HCT116 (cell line): ENCODE results near the gene GALNT2. TPM values are rescaled to one million over a fixed set of nuclear protein-coding genes. Genes with fewer than 3 reads are reported as not detected.
A peak's percentile ranks its signal among the peaks of the same experiment; 100 is the strongest.

Experiments
- ATAC-seq: fragments of 200-7000 bp; cut with Tn5 transposase; 2 replicates; pipeline ENCODE4 v1.9.1; 2020; ENCODE audit warnings: mild to moderate bottlenecking, moderate library complexity
- BruUV-seq: library from RNA; stranded (reverse); fragments of 400-500 nt; replicated peaks from 2 replicates; lab custom pipeline; 2021; lab: Mats Ljungman, UMichigan
- CTCF ChIA-PET: fragments of 300-600 bp; sonication (Branson Sonifier 250); formaldehyde crosslinking; loops from one replicate; lab custom pipeline; 2021; ENCODE audit warnings: antibody characterized with exemption; lab: Charles Lee
- POLR2A ChIA-PET: fragments of 300-600, 350-600 bp; sonication (Branson Sonifier 250); formaldehyde crosslinking; loops from one replicate; lab custom pipeline; 2021; ENCODE audit warnings: antibody characterized with exemption; lab: Charles Lee
- RAD21 ChIA-PET, 2 experiments: fragments of 300-600 bp; sonication (Branson Sonifier 250); formaldehyde crosslinking; loops; one replicate each; lab custom pipeline; 2023; ENCODE audit warnings: low total read pairs in 2 of 2; ENCODE audit not compliant: uncharacterized antibody in 2 of 2, unreplicated experiment in 2 of 2, low non-redundant PET in 1 of 2; lab: Charles Lee
- DNase-seq: peaks from one replicate; pipeline ENCODE4 v3.0.0-alpha.2; 2010; ENCODE audit warnings: low read depth, low spot score
- H2AFZ ChIP-seq: fragments of 200-600 bp; shearing (Covaris generic), sonication (generic); 2 replicates; pipeline ENCODE4 v1.6.1; 2017; ENCODE audit warnings: low read depth, mixed run types, mixed read lengths, antibody characterized with exemption, low read length; ENCODE audit not compliant: poor library complexity, severe bottlenecking
- H3K27ac ChIP-seq: 2 replicates; pipeline ENCODE4 v1.5.1; 2012; ENCODE audit warnings: low read depth, low read length
- H3K27me3 ChIP-seq: fragments of 200-600 bp; sonication (generic); 2 replicates; pipeline ENCODE4 v1.6.1; 2016; ENCODE audit warnings: mixed run types, low read length, mixed read lengths; ENCODE audit not compliant: insufficient read depth
- H3K36me3 ChIP-seq, 2 experiments: fragments of 200-500 bp in 1 of 2; fragments of 200-600 bp in 1 of 2; sonication (Bioruptor generic) in 1 of 2; sonication (generic) in 1 of 2; 2 replicates each; pipeline versions ENCODE4 v1.5.1 to v1.6.1; 2014 to 2016; ENCODE audit warnings: low read length in 2 of 2, inconsistent platforms in 1 of 2, mixed read lengths in 1 of 2, mixed run types in 1 of 2; ENCODE audit not compliant: insufficient read depth in 2 of 2, control insufficient read depth in 1 of 2
- H3K4me1 ChIP-seq, 2 experiments: fragments of 200-600 bp in 1 of 2; sonication (generic) in 1 of 2; 2 replicates each; pipeline versions ENCODE4 v1.5.1 to v1.6.1; 2012 to 2017; ENCODE audit warnings: low read length in 2 of 2, inconsistent platforms in 1 of 2, mild to moderate bottlenecking in 1 of 2, mixed read lengths in 1 of 2, mixed run types in 1 of 2, moderate library complexity in 1 of 2; ENCODE audit not compliant: insufficient read depth in 2 of 2, control insufficient read depth in 1 of 2
- H3K4me2 ChIP-seq: fragments of 200-600 bp; sonication (generic); 2 replicates; pipeline ENCODE4 v1.6.1; 2017; ENCODE audit warnings: mixed run types, low read length, mixed read lengths
- H3K4me3 ChIP-seq, 2 experiments: fragments of 200-600 bp in 1 of 2; sonication (generic) in 1 of 2; replicated peaks in 1 of 2; 2 replicates each; pipeline ENCODE4 v1.5.1; 2011 to 2016; ENCODE audit warnings: low read length in 2 of 2, control low read depth in 1 of 2, low read depth in 1 of 2, mild to moderate bottlenecking in 1 of 2, mixed read lengths in 1 of 2, mixed run types in 1 of 2
- H3K79me2 ChIP-seq: fragments of 200-600 bp; sonication (generic); 2 replicates; pipeline ENCODE4 v1.6.1; 2017; ENCODE audit warnings: mild to moderate bottlenecking, mixed run types, low read length, moderate library complexity, mixed read lengths; ENCODE audit not compliant: insufficient read depth
- H3K9ac ChIP-seq: fragments of 200-600 bp; sonication (generic); 2 replicates; pipeline ENCODE4 v1.6.1; 2016; ENCODE audit warnings: low read length, mixed read lengths
- H3K9me2 ChIP-seq: fragments of 200-600 bp; sonication (generic), shearing (Covaris generic); 2 replicates; pipeline ENCODE4 v1.6.1; 2017; ENCODE audit warnings: mixed run types, mild to moderate bottlenecking, moderate library complexity; ENCODE audit not compliant: insufficient read depth
- H3K9me3 ChIP-seq, 2 experiments: fragments of 200-500 bp in 1 of 2; fragments of 200-600 bp in 1 of 2; sonication (Bioruptor generic) in 1 of 2; sonication (generic) in 1 of 2; 2 replicates each; pipeline ENCODE4 v1.6.1; 2014 to 2017; ENCODE audit warnings: low read length in 2 of 2, mixed read lengths in 2 of 2, inconsistent platforms in 1 of 2, low read depth in 1 of 2, mild to moderate bottlenecking in 1 of 2, mixed run types in 1 of 2, moderate library complexity in 1 of 2; ENCODE audit not compliant: control insufficient read depth in 1 of 2, insufficient read depth in 1 of 2
- H4K20me1 ChIP-seq: fragments of 200-600 bp; sonication (generic), shearing (Covaris generic); 2 replicates; pipeline ENCODE4 v1.6.1; 2017; ENCODE audit warnings: mixed run types, mild to moderate bottlenecking, moderate library complexity; ENCODE audit not compliant: insufficient read depth
- CBX3 ChIP-seq: IDR thresholded peaks from 2 replicates; pipeline ENCODE4 v1.6.1; 2012; ENCODE audit warnings: low read depth
- EGR1 ChIP-seq: IDR thresholded peaks from 2 replicates; pipeline ENCODE4 v1.6.1; 2012; ENCODE audit warnings: low read depth
- ELF1 ChIP-seq: IDR thresholded peaks from 2 replicates; pipeline ENCODE4 v1.6.1; 2012; ENCODE audit warnings: low read depth, borderline replicate concordance
- EZH2phosphoT487 ChIP-seq: fragments of 200-600 bp; IDR thresholded peaks from 2 replicates; pipeline ENCODE4 v1.6.1; 2018; ENCODE audit warnings: antibody characterized with exemption, borderline replicate concordance
- FOSL1 ChIP-seq: IDR thresholded peaks from 2 replicates; pipeline ENCODE4 v1.6.1; 2012; ENCODE audit warnings: low read depth
- JUND ChIP-seq: IDR thresholded peaks from 2 replicates; pipeline ENCODE4 v1.6.1; 2012
- RAD21 ChIP-seq: IDR thresholded peaks from 2 replicates; pipeline ENCODE4 v1.6.1; 2012; ENCODE audit warnings: low read depth, mild to moderate bottlenecking
- SP1 ChIP-seq: IDR thresholded peaks from 2 replicates; pipeline ENCODE4 v1.6.1; 2012; ENCODE audit warnings: low read depth
- SRF ChIP-seq: IDR thresholded peaks from 2 replicates; pipeline ENCODE4 v1.6.1; 2012; ENCODE audit warnings: low read depth
- TCF7L2 ChIP-seq: IDR thresholded peaks from 2 replicates; pipeline ENCODE4 v1.7.0; 2011; ENCODE audit warnings: borderline replicate concordance, inconsistent platforms; ENCODE audit not compliant: insufficient read depth, insufficient read length; ENCODE audit errors: extremely low read depth
- intact Hi-C: fragments of 100-400 bp; cut with micrococcal nuclease; formaldehyde crosslinking; loops from 2 replicates; pipeline ENCODE4 v1.10.0; 2022
- total RNA-seq: library from RNA; stranded (reverse); gene quantifications from one replicate; pipeline ENCODE4 v1.2.1, GENCODE V29; 2021; ENCODE audit not compliant: unreplicated experiment
- TF ChIP-seq, protein P1 (sequence below): IDR thresholded peaks from 2 replicates; pipeline ENCODE4 v1.6.1; 2012
- TF ChIP-seq, protein P2 (sequence below): IDR thresholded peaks from 2 replicates; pipeline ENCODE4 v1.6.1; 2011; ENCODE audit warnings: mild to moderate bottlenecking, low read length, moderate library complexity; ENCODE audit not compliant: insufficient replicate concordance; ENCODE audit errors: extremely low read depth

Gene GALNT2
- total RNA-seq, 1 experiment from 2014 or later: 40.8 TPM

DNA sequence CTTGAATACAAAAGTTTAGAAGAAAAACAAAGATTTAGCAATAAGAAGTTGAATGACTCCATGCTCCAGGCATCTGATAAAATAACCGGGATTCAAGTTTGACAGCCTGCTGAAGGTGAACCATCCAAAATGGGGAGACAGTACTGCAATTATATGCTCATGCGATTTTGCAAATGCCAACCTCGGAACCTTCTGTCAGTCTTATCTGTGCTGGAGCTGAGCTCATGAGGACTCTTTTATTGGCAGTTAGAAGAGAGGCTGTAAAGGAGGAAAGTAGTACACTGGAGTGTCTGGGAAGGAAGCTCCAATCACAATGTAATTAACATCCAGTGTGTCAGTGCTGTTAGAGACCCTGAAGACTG lies 170.0 kb downstream of the GALNT2 start:
- Histone ChIP-seq H2AFZ (no peak overlapping the region), H3K9me2 (no peaks in the 10 kb centered on the region), H3K79me2 (no peaks in the 10 kb centered on the region), H3K27me3 (no peaks in the 10 kb centered on the region), H4K20me1 (no peaks in the 10 kb centered on the region), H3K4me3 (no peak overlapping the region), H3K9ac (no peak overlapping the region), H3K4me1 (no peaks in the 10 kb centered on the region), H3K27ac (no peak overlapping the region), H3K9me3 (no peaks in the 10 kb centered on the region), H3K36me3 (no peaks in the 10 kb centered on the region), H3K4me2 (no peak overlapping the region)
- POLR2A ChIA-PET: no interaction called here
- no peak for TF ChIP-seq TCF7L2
- no peak for TF ChIP-seq ELF1
- RAD21 ChIA-PET: no interaction called here
- CTCF ChIA-PET: no interaction called here
- DNase-seq (no peak), ATAC-seq (no peak)
- intact Hi-C loops: no loop called here
- TSS peak; percentile 44 for BruUV-seq

DNA sequence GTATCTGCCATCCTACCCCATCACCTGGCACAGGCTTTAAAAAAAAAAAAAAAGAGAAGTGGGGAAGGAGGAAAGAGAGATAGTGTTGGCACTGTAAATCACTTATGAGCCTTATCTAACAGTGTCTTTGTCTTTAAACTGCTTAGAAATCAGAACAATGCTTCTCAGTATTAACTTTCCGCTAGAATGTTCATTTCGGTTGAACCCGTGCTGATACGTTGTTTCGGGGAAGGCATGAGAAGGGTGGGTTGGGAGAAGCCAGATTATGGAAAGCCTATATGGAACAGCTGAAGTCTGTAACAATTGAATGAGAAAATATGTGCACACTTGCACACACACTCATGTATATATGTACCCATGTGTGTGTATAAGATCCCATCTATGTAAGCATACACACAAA lies 170.8 kb downstream of the GALNT2 start:
- Histone ChIP-seq H3K36me3 (no peaks in the 10 kb centered on the region), H3K9me2 (no peaks in the 10 kb centered on the region), H3K9me3 (no peaks in the 10 kb centered on the region), H4K20me1 (no peaks in the 10 kb centered on the region), H2AFZ (no peak overlapping the region), H3K9ac (no peak overlapping the region), H3K4me2 (no peak overlapping the region), H3K4me3 (no peak overlapping the region), H3K27me3 (no peaks in the 10 kb centered on the region), H3K4me1 (no peaks in the 10 kb centered on the region), H3K27ac (no peak overlapping the region), H3K79me2 (no peaks in the 10 kb centered on the region)
- RAD21 ChIA-PET: no interaction called here
- CTCF ChIA-PET: no interaction called here
- DNase-seq (no peak), ATAC-seq (no peak)
- no TSS peak for BruUV-seq
- intact Hi-C loops: no loop called here
- POLR2A ChIA-PET: no interaction called here
- TF ChIP-seq SRF (no peak), EGR1 (no peak), CBX3 (no peak), JUND (no peak), EZH2phosphoT487 (no peak), SP1 (no peak), FOSL1 (no peak), RAD21 (no peak)
- TF ChIP-seq, protein P1, sequence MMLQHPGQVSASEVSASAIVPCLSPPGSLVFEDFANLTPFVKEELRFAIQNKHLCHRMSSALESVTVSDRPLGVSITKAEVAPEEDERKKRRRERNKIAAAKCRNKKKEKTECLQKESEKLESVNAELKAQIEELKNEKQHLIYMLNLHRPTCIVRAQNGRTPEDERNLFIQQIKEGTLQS: no peak
- TF ChIP-seq, protein P2, sequence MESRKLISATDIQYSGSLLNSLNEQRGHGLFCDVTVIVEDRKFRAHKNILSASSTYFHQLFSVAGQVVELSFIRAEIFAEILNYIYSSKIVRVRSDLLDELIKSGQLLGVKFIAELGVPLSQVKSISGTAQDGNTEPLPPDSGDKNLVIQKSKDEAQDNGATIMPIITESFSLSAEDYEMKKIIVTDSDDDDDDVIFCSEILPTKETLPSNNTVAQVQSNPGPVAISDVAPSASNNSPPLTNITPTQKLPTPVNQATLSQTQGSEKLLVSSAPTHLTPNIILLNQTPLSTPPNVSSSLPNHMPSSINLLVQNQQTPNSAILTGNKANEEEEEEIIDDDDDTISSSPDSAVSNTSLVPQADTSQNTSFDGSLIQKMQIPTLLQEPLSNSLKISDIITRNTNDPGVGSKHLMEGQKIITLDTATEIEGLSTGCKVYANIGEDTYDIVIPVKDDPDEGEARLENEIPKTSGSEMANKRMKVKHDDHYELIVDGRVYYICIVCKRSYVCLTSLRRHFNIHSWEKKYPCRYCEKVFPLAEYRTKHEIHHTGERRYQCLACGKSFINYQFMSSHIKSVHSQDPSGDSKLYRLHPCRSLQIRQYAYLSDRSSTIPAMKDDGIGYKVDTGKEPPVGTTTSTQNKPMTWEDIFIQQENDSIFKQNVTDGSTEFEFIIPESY: no peak
